AG04449 (cell line): Measurements from ENCODE around the gene SDK1.

Experiments
- CTCF ChIA-PET: fragments of 350-600 bp; formaldehyde crosslinking; extraction: SDS; loops from one replicate; lab custom pipeline; 2021; ENCODE audit warnings: antibody characterized with exemption; lab: Yijun Ruan, JAX
- POLR2A ChIA-PET: fragments of 400-600, 350-600 bp; formaldehyde crosslinking; extraction: SDS; loops from one replicate; lab custom pipeline; 2020; ENCODE audit warnings: antibody characterized with exemption, inconsistent platforms; lab: Yijun Ruan, JAX
- DNase-seq: peaks from one replicate; pipeline ENCODE4 v3.0.0-alpha.2; 2010; ENCODE audit warnings: low read depth, low spot score
- H3K4me3 ChIP-seq: 2 replicates; pipeline ENCODE4 v1.5.1; 2011; ENCODE audit warnings: low read depth, mild to moderate bottlenecking, control low read depth, low read length
- CTCF ChIP-seq: IDR thresholded peaks from one replicate; pipeline ENCODE4 v1.5.1; 2011; ENCODE audit warnings: mild to moderate bottlenecking, moderate library complexity, low read length, control low read depth, inconsistent platforms; ENCODE audit not compliant: insufficient read depth; ENCODE audit errors: missing control alignments

The SDK1 gene

GRCh38 chr7:3333861-3334260, 32.8 kb downstream of the SDK1 start:
- H3K4me3 ChIP-seq, result no peak overlapping the region
- no peak for DNase-seq
- ChIA-PET CTCF (no interaction called here), POLR2A (no interaction called here)
- TF ChIP-seq CTCF, result no peak

GRCh38 chr7:3336042-3336665, 35.1 kb downstream of the SDK1 start:
- ChIA-PET POLR2A (no interaction called here), CTCF (no interaction called here)
- no peak for DNase-seq
- H3K4me3 ChIP-seq, result no peak overlapping the region
- TF ChIP-seq CTCF, result no peak

- no peak overlapping the region for H3K4me3 ChIP-seq
- POLR2A ChIA-PET, result no interaction called here
- no peak for TF ChIP-seq CTCF
- CTCF ChIA-PET, result no interaction called here
- no peak for DNase-seq
Measured at GRCh38 chr7:3338161-3338560, 37.1 kb downstream of the SDK1 start.

GRCh38 chr7:3345699-3346481, 44.8 kb downstream of the SDK1 start:
- no peak for TF ChIP-seq CTCF
- H3K4me3 ChIP-seq, result no peak overlapping the region
- POLR2A ChIA-PET, result no interaction called here
- CTCF ChIA-PET, result no interaction called here
- DNase-seq, result no peak

- no peak for DNase-seq
- CTCF ChIA-PET, result no interaction called here
- POLR2A ChIA-PET, result no interaction called here
- TF ChIP-seq CTCF, result no peak
- H3K4me3 ChIP-seq, result no peak overlapping the region
Measured at GRCh38 chr7:3349126-3349525, 48.1 kb downstream of the SDK1 start.

- ChIA-PET POLR2A (no interaction called here), CTCF (no interaction called here)
- no peak for DNase-seq
- no peak for TF ChIP-seq CTCF
- no peak overlapping the region for H3K4me3 ChIP-seq
Measured at GRCh38 chr7:3356173-3356572, 55.1 kb downstream of the SDK1 start.
